Suppressor macrophage (primary cell): ENCODE results near the gene SEPTIN3.

Experiments
- DNase-seq, 4 experiments: peaks; one replicate each; pipeline ENCODE4 v3.0.0-alpha.2; 2020 to 2022
- total RNA-seq, 17 experiments: gene quantifications; one replicate each; lab custom pipeline; 2026; ENCODE audit warnings: mixed read lengths in 6 of 17, inconsistent platforms in 3 of 17; lab: John Stamatoyannopoulos, UW

Gene SEPTIN3, protein sequence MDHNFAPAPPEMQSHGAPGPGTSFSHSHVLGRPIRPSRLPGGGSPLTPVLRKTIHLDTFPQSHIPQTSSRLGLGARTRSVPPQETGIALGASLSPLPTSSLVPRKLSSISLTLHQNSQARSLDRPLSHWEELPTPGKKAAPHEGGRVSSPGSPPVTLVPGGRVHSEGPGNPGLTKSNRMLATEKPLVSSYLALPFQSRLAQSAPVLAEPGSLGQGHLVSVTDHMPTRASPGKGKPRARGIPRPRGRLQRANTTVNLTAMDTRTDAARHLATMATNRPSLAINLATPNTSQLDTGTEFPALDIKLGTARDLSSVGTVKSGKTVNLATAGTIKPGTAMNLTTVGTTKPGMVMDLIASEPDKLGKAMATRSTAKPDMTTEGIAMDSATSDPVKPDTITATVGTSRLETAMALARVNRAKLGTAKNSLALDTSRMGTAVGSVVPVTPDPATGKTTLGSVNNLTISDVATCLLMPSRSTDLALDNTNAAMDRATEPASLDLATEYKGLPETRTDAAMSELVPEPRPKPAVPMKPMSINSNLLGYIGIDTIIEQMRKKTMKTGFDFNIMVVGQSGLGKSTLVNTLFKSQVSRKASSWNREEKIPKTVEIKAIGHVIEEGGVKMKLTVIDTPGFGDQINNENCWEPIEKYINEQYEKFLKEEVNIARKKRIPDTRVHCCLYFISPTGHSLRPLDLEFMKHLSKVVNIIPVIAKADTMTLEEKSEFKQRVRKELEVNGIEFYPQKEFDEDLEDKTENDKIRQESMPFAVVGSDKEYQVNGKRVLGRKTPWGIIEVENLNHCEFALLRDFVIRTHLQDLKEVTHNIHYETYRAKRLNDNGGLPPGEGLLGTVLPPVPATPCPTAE
- total RNA-seq: 0.35 to 3.9 (median 0.98) reads per million in 17 experiments

DNA sequence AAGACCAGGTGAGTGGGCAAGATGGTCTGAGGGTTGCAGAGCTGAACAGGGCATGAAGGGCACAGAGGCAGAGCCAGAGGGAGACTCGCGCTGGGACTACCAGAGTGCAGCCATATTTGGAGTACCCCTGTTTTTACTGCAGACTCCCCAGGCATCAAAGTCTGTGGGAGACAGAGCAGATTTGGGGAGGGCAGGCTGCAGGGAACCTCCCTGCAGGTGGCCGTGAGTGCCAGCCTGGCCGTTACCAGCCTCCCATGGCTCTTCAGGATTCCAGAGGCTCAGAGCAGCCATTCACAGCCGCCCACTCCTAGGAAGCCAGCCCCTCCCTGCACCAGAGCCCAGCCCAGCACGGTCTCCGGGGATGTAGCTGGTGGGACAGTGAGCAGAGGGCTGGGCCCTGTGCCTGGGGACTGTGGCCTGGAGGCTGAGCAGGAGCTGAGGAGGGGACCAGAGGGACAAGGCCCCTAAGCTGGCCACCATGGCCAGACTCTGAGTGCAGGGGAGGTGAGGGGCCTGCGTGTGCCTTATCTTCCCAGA lies at the start of gene SEPTIN3:
TSS of gene SEPTIN3 (plus strand) at position 334 of the 537 bp plus-strand sequence. CDS start 2,050 bp downstream, outside the sequence.
- no peak for DNase-seq

DNA sequence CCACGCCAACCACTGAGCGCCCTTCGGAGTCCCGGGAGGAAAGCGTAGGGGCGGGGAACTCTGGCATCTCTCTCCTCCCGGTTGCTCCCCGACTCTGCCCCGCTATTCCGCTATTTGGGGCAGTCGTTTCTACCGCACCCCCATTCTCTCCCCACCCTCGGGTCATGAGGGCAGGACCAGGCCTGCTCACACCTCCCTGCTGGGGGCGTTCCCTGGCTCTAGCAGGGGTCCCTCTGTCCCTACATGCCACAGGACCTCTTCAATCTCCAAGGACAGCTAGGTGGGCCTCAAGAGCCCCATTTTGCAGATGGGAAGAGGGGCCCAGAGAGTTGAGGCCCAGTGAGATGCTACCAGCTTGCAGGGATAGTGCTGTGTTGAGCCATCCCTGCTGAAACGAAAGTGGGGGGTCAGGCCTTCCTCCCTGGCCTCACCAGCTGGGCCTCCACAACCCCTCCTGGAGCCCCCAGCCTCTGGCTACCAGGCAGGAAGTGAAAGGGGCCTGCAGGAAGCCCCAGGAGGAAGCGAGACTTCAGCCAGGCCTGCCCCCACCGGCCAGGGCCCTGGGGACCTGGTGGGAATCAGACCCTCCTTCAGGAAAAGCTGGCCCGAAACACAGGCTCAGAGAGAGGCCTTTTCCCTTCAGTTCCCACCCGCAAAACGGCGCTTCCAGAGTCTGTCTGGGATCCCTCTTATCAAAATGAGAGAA lies 48.8 kb upstream of the SEPTIN3 start:
- peak in 1 of 4 experiments; percentile 23 for DNase-seq

DNA sequence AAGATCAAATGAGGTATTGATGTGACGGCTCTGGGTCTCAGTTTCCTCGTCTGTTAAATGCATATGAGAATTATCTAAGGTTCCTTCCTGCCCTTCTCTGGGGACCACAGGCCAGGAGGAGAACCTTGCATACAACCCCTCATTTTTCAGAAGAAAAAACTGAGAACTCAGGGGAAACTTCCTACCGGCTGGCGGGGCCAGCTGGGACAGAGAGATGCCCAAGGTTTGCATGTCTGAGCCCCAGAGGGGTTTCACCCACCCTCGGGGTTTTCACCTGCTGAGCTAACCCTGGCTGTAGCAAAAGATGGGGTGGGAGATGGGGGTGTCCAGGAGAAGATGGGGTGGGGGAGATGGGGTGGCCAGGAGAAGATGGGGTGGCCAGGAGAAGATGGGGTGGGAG lies 46.9 kb upstream of the SEPTIN3 start:
- DNase-seq: no peak

DNA sequence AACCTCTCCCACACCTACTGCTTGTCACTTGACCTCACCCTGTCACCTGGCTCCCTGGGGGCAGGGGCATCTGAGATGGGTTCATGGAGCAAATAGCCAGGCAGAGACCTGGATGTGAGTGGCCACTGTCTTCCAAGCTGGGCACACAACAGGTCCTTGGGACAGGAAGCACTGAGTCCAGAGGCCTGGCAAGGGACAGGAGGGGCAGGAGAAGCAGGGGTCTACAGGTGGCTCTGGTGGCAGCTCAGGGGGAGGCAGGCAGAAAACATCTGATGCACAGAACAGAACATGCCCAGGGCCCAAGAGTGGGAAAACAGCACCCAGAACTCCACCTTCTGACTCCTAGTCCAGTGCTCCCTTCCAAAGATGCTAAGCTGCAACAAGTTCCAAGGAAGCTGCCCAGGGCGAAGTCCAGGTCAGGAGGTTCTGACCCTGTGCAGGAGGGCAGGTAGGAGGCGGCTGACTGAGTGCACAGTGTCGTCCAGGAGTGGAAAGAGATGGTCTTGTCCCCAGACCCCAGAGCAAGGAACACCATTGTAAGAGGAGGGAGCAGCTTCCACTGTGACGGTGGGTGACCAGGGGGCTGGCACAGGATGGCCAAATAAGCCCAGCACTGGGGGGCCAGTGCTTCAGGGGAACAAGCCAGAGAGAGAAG lies 46.2 kb upstream of the SEPTIN3 start:
- no peak for DNase-seq

DNA sequence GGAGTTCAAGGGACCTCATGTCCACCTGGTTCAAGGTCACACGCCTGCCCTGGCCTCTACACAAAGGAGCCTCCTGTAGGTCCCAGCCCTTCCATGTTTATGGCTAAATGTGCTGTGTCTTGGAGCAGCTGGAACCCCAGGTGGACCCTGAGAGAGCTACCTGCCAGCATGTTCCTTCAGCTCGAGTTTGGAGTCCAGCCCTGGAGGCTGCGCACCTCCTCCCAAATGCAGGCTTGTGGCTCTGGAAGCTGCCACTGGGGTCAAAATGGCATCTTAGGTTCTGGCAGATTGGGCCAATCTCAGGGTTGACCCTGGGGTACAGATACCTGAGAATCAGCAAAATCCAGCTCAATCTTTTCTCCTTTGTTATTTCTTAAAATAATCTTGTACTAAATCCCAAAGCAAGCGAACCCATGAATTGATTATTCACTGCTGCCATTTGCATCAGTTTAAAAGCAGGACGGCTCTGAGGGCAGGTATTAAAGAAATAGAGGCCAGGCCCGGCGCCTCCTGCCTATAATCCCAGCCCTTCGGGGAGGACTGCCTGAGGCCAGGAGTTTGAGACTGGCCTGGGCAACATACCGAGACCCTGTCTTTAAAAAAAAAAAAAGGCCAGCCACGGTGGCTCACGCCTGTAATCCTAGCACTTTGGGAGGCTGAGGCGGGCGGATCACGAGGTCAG lies 45.5 kb upstream of the SEPTIN3 start:
- no peak for DNase-seq

DNA sequence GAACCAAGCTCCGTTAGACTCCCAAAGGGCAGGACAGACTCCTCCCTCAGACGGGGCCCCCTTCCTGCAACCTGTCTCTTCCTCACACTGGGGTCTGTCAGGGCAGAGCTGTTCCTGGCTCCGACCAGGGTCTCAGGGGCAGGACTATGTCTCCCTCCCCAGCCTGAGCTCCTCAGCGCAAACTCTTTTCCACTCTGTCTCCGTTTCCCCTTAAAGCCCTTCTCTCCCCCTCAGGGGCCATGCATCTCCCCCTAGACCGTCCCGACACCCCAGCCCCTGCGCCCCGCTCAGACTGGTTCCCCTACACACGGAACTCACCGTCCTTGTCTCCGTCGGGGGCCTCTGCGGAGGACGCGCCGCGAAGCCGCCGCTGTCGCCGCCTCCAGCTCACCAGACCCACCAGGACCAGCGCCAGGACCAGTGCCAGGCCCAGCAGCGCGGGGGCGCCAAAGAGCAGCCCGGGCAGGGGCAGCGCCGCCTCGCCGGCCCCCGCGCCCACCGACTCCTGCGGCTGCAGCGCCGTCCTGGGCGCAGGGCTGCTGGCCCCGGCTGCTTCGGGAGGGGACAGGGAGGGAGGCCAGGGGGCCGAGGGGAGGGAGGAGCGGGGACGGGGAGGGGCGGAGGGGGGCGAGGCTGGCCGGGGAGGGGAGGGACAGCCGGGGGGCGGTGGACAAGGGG lies 43.3 kb upstream of the SEPTIN3 start:
- peak; percentile 67 to 83 (median 76) for DNase-seq

DNA sequence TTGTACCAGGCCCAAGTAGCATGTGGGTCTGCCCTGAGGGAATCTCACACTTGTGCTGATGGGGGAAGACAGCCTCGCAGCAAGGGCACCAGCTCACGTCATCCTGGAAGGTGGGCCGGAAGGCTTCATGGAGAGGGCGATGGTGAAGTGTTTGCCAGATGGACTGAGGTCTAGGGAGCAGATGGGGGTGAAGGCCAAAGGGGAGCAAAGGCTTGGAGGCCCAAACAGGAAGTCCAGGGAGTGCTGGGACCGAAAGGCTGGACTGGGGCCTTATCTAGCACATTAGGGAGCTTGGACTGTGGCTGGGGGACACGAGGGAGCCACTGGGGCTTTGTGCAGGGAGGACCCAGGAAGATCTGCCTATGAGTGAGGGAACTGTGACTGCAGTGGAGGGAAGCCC lies 41.4 kb upstream of the SEPTIN3 start:
- DNase-seq: no peak

DNA sequence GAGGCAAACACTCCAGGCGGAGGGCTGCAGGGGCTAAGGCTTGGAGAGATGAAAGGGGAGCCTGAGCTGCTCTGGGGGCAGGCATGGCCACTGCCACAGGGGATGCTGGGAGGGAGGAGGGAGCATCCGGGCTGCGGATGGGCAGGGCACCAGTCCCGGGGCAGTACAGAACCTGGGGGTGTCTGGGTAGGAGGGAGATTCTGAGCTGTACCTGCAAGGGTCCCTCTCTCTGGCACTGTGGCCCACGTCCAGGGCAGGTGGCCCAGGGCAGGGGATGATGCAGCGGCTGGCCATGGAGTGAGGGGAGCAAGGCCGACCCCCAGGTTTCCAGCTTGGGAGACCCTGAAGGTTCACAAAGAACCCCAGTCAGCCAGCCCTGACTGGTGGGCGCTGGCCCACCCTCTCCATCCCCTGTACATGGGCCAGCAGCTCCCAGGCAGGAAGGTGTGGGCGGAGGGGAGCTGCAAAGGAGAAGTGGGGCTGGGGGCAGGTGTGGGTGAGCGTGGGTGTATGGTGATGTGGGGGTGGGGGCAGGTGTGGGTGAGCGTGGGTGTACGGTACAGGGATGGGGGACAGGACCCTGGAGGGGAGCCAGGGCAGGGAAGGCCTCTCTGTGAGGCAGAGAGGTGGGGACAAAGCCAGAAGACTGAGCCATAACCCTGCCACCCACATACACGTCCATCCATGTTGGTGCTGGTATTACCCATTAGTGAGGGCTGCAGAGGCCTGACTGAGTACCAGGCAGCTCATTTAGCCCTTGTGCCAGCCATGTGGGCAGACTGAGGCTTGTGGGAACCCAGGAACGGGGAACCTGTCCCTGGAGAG lies 40.4 kb upstream of the SEPTIN3 start:
- DNase-seq: no peak

DNA sequence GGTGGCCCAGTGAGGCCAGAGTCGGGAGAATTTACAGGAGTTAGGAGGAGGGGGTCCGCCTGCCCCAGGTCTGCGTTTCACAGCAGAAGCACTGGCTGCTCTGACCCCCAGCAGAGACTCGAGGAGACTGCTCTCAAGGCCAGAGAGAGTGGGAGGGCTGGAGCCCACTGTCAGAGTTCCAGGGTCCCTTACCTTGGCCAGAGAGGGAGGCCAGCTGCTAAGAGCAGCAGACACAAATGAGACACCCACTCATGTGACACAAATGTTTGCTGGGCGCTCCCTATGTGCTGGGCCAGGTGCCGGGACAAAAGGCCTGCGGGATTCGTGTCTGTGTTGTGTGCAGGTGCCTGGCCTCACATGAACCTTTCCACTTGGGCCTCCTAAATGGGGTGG lies 39.8 kb upstream of the SEPTIN3 start:
- DNase-seq: no peak

DNA sequence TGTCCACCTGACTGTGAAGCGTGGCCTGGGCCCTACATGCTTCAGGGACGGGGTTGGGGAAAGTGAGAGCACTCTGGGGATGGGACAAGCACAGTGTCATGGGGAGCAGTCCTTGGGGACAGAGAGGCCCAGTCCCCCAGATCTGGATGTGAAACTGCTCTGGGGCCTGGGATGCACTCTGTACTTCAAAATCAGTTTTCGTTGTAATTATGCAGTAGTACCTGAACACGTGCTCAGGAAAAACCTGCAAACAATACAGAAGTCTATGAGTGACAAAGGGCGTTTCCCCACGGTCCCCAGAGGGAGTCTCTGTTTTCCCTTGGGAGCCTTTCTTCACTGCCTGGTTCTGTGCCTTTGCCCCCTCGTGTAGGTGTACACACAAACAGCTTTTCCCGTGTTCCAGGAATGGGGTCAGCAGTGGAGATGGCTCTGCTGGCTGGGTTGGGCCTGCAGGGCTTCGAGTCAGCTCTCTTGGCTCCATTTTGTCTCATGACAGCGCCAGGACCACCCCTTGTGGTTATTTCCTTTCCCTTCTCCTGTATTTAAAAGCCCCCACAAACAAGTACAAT lies 37.5 kb upstream of the SEPTIN3 start:
- DNase-seq: no peak

DNA sequence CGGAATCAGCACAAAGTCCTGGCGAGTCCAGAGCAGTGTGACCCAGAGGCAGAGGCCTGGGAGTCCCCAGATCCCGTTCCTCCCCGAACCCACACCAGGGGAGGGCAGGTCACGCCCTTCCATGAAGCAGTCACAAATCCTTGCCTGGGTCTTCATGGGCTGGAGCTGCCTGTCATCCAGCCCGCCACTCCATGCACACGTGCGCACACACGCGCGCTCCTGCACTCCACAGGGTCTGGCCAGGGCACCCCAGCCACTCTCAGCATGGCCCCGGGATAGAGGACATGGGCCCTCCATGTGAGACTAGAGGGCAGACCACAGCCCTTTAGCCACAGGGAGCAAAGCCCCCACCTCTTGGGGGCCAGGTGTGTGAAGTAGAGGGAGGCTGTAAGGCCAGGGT lies 36.9 kb upstream of the SEPTIN3 start:
- no peak for DNase-seq

DNA sequence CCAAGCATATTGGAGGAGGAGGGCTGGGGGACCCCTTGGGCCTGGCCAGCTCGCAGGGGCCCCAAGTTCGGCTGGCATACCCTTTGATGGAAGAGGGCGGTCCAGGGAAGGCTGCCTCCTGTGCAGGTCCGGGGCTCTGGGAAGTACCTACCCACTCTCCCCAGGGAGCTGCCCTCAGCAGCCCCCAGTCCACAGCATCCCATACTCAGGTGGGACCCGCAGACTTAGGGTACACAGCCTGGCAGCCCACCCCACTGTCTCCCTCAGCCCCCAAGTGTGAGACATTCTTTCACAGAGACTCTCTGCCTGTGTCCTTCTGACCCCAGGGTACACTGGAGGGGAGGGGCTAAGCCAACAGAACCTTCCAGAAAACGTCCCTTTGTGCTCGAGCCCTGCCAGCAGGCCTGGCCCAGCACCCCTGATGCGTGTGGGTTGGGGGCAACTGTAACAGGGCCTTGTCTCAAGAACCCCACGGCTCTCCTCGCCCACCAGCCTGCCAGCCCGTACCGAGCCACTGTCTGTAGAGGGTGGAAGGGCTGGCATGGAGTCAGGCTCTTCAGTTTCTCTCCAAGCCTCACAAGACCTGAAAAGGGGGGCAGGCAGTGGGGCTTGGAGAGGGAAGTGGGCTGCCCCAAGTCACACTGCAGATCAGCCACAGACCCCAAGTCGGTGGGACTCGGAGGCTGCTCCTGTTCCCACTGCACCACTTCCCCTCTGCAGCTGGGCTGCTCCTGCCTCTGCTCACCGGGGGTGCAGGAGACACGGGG lies 35.6 kb upstream of the SEPTIN3 start:
- no peak for DNase-seq

DNA sequence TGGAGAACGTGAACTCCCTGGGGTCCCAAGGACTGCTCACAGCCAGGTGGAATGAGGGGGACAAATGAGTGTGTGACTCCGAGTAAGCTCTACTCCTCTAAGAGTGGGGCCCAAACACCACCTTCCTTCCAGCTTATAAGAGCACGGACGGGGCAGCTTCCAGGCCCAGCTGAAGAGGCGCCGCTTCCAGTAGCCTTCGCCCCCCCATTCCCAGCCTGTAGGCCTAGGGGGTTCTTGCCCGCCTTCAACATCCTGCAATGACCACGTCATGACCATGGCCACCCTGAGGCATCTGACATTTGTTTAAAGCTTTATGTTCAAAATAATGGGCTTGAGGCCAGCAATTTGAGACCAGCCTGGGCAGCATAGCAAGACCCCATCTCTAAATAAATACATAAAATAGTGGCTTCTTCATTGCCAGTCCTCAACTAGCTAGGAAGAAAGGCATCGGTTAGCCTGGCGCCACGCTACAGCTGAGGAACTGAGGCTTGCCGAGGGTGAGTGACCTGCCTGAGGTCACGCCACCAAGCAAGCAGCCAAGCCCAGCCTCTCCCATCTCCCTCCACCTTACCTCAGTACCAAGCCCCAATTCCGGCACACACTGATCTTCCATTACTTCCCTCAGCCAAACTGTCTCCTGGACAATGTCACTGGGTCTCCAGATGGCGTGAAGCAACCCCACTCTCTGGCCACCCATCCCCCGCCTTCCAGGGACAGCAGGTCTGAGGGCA lies 34.8 kb upstream of the SEPTIN3 start:
- DNase-seq: no peak

DNA sequence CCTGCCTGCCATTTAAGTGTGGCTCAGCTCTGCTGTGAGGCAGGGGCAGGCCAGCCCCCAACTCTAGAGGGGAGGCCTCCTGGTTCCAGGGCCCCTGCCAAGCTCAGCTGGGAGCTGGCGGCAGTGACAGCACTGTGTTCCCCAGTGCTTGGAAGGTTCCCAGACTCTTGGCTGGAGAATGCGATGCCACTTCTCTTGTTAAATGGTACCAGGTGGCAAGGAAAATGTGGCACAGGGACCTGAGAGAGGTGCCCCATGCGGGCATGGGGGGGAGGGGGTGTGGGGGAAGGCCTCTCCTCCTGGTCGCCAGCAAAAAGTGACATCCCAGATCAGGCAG lies 34.3 kb upstream of the SEPTIN3 start:
- DNase-seq: no peak

DNA sequence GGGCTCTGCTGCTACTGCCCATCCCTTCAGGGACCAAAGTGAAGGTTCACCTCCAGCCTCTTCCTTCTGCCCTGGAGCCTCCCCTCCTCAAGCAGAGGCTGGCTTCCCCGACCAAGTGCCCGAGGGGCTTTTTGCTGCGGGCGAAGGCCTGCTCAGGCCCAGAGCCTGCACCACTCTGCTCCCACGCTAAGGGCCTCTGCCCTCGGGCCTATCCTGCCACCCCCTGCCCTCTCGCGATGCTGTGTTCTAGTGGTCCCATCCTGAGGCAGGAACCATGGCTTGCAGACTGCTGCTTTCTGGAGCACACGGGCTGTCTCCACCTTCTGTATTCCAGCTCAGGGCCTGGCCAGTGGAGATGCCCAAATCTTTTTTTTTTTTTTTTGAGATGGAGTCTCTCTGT lies 33.7 kb upstream of the SEPTIN3 start:
- no peak for DNase-seq

DNA sequence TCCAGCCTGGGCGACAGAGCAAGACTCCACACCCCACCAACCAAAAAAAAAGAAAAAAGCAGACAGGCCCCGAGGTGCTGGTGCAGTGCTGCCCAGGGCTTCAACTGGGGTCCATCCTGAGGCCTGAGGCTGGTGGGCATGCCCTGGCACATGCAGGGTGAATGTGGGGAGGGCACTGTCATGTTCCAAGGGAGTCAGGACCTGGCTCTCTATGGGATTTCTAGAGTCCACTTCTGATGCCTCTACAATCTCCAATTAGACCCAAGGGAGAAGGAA lies 32.4 kb upstream of the SEPTIN3 start:
- DNase-seq: no peak

DNA sequence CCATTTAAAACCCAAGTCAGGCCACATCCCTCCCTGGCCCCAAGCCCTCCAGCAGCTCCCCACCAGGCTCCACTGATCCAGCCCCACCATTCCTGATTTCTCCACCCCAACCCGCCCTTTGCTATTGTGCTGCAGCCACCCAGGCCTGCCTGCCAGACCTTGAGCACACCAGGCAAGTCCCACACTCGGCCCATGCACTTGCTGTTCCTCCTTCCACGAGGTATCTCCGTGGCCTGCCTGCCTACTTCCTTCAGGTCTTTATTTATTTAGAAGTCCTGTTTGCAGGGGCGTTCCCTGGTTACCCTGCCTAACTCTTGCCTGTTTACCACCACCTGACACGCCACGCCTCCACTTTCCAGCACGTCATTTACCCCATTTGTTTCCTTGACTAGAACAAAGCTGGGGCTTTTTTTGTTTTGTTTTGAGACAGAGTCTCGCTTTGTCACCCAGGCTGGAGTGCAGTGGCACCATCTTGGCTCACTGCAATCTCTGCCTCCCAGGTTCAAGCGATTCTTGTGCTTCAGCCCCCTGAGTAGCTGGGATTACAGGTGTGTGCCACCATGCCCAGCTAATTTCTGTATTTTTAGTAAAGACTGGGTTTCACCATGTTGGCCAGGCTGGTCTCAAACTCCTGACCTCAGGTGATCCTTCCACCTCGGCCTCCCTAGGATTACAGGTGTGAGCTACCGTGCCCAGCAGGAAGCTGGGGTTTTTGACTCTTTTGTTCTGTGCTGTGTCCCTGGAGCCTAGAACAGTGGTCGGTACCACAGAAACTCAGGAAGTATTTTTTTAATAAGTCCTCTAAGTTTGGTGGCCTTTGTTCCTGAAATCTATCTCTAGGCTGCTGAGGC lies 29.0 kb upstream of the SEPTIN3 start:
- peak; percentile 26 to 57 (median 44) for DNase-seq
